GM23338 (cell line): ENCODE results near the gene RIPK1. TPM values are rescaled to one million over a fixed set of nuclear protein-coding genes. Genes with fewer than 3 reads are reported as not detected.

Experiments
- ATAC-seq: fragments of 200-7000 bp; cut with Tn5 transposase; 3 replicates; pipeline ENCODE4 v1.9.1; 2020
- DNase-seq: peaks from one replicate; pipeline ENCODE4 v3.0.0-alpha.2; 2015; ENCODE audit warnings: low spot score
- H2AFZ ChIP-seq: fragments of 200-600 bp; sonication (generic); 2 replicates; pipeline ENCODE4 v1.8.0; 2016; ENCODE audit warnings: antibody characterized with exemption, mild to moderate bottlenecking, moderate library complexity
- H3F3A ChIP-seq: fragments of 200-600 bp; sonication (generic); replicated peaks from 2 replicates; pipeline ENCODE4 v1.8.0; 2017; ENCODE audit warnings: antibody characterized with exemption, mixed run types, low read depth
- H3K27ac ChIP-seq: fragments of 200-600 bp; sonication (generic); 2 replicates; pipeline ENCODE4 v1.6.1; 2016; ENCODE audit warnings: low read depth
- H3K27me3 ChIP-seq: fragments of 200-600 bp; sonication (generic); 2 replicates; pipeline ENCODE4 v1.8.0; 2016; ENCODE audit warnings: mild to moderate bottlenecking, mixed run types, moderate library complexity; ENCODE audit not compliant: insufficient read depth
- H3K36me3 ChIP-seq: fragments of 200-600 bp; sonication (generic); 2 replicates; pipeline ENCODE4 v1.8.0; 2016; ENCODE audit warnings: mild to moderate bottlenecking; ENCODE audit not compliant: insufficient read depth
- H3K4me1 ChIP-seq: fragments of 200-600 bp; sonication (generic); 2 replicates; pipeline ENCODE4 v1.8.0; 2016; ENCODE audit warnings: mild to moderate bottlenecking, moderate library complexity; ENCODE audit not compliant: insufficient read depth
- H3K4me2 ChIP-seq: fragments of 200-600 bp; sonication (generic); 2 replicates; pipeline ENCODE4 v1.7.1; 2017; ENCODE audit warnings: mixed run types
- H3K4me3 ChIP-seq: fragments of 200-600 bp; sonication (generic); 2 replicates; pipeline ENCODE4 v1.6.1; 2016; ENCODE audit warnings: mixed run types
- H3K79me2 ChIP-seq: fragments of 200-600 bp; sonication (generic); replicated peaks from 2 replicates; pipeline ENCODE4 v1.8.0; 2017; ENCODE audit warnings: mild to moderate bottlenecking; ENCODE audit not compliant: insufficient read depth
- H3K9me2 ChIP-seq: fragments of 200-600 bp; sonication (generic); 2 replicates; pipeline ENCODE4 v1.8.0; 2017; ENCODE audit not compliant: insufficient read depth
- H4K20me1 ChIP-seq: fragments of 200-600 bp; sonication (generic); replicated peaks from 2 replicates; pipeline ENCODE4 v1.8.0; 2017; ENCODE audit warnings: mild to moderate bottlenecking; ENCODE audit not compliant: insufficient read depth
- H3K27ac Mint-ChIP-seq: 2 replicates; pipeline ENCODE4 v1.8.0; 2020; ENCODE audit warnings: inconsistent platforms, mild to moderate bottlenecking, moderate library complexity, mixed read lengths
- H3K27me3 Mint-ChIP-seq: 3 replicates; pipeline ENCODE4 v1.8.0; 2022; ENCODE audit warnings: low read depth, mild to moderate bottlenecking, moderate library complexity, mixed read lengths, inconsistent platforms; ENCODE audit not compliant: insufficient read depth, poor library complexity
- H3K36me3 Mint-ChIP-seq: 3 replicates; pipeline ENCODE4 v1.8.0; 2021; ENCODE audit warnings: low read depth, mild to moderate bottlenecking, inconsistent platforms, moderate library complexity, mixed read lengths
- H3K4me1 Mint-ChIP-seq: 3 replicates; pipeline ENCODE4 v1.8.0; 2020; ENCODE audit warnings: mild to moderate bottlenecking, inconsistent platforms, mixed read lengths
- H3K4me3 Mint-ChIP-seq: 3 replicates; pipeline ENCODE4 v1.8.0; 2021; ENCODE audit warnings: moderate library complexity, mild to moderate bottlenecking, inconsistent platforms, mixed read lengths
- H3K9me3 Mint-ChIP-seq: 3 replicates; pipeline ENCODE4 v1.8.0; 2020; ENCODE audit warnings: moderate library complexity, mild to moderate bottlenecking, inconsistent platforms, mixed read lengths
- JUNB ChIP-seq: IDR thresholded peaks from one replicate; pipeline ENCODE4 v1.6.1; 2016; ENCODE audit warnings: antibody characterized with exemption; ENCODE audit not compliant: unreplicated experiment
- NANOG ChIP-seq: IDR thresholded peaks from 2 replicates; pipeline ENCODE4 v1.6.1; 2016; ENCODE audit warnings: antibody characterized with exemption, borderline replicate concordance
- STAT1 ChIP-seq: IDR thresholded peaks from one replicate; pipeline ENCODE4 v1.6.1; 2016; ENCODE audit warnings: antibody characterized with exemption; ENCODE audit not compliant: unreplicated experiment
- ZNF114 ChIP-seq: fragments of 250-450 bp; sonication (Bioruptor Pico); IDR thresholded peaks from 2 replicates; pipeline ENCODE4 v1.5.0; 2020; ENCODE audit warnings: mild to moderate bottlenecking, moderate library complexity
- ZNF331 ChIP-seq: fragments of 250-450 bp; sonication (Bioruptor Pico); IDR thresholded peaks from 2 replicates; pipeline ENCODE4 v1.5.0; 2020; ENCODE audit warnings: low read depth, mild to moderate bottlenecking, moderate library complexity
- polyA plus RNA-seq: library from polyadenylated mRNA; unstranded; fragments of >200 nt; fragmentation: Nextera tagmentation; extraction: Ambion mirVana; gene quantifications from 2 replicates; pipeline ENCODE4 v1.2.1, GENCODE V29; 2016
- total RNA-seq: library from RNA; depleted of rRNA; stranded (reverse); fragments of >200 nt; shearing (Covaris generic); gene quantifications from 2 replicates; pipeline ENCODE4 v1.2.3, GENCODE V29; 2014
- TF ChIP-seq, protein P1 (sequence below), 2 experiments: fragments of 200-600 bp in 1 of 2; sonication (generic) in 1 of 2; conservative IDR thresholded peaks; 2 replicates each; pipeline versions ENCODE4 v1.5.1 to v1.6.1; 2016 to 2017; ENCODE audit warnings: antibody characterized with exemption in 2 of 2, low read depth in 2 of 2, mild to moderate bottlenecking in 2 of 2, moderate library complexity in 1 of 2
- TF ChIP-seq, protein P2 (sequence below): fragments of 250-450 bp; sonication (Bioruptor Pico); IDR thresholded peaks from 2 replicates; pipeline ENCODE4 v1.5.0; 2020; ENCODE audit warnings: mild to moderate bottlenecking, moderate library complexity

The RIPK1 gene
- total and polyA plus RNA-seq, 2 experiments from 2014 or later: 5.7 to 19.4 TPM

DNA sequence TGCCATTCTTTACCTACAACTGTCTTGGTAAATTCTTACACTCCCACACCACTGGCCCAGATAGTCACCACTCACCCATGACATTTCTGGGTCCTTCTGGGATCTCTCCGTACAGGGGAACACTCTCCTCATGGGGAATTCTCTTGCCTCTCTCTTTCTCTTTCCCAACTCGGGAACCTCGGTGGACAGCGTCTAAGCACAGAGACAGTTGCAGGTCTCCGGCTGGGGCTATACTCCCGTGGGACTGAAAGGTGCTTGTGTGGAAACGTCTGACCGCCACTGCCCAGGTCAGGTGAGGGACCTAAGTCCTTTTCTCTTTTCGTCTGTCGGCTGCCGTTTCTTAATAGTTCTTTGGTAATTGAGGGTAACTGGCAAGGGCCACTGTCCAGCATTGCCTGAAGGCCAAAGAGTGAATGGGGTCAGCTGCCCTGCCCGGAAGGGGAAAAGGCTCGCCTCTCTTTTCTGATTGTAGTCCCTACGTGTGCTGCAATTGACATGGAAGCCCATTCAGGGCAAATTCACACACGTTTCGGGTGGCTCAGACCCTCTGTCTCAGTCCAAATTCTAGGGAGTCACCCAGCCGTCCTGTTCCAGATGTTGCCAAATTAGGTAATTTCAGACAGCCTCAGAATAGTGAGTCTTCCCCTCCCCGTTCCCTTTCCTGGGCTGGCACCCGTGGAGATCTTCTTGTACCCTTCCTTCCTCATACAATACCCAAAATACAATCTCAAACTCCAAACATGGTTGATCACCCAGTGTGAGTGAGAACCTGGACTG, 31.2 kb upstream of the RIPK1 start:
- H3K27ac ChIP-seq: no peak overlapping the region
- Mint-ChIP-seq H3K27me3 (peaks cover 3% of the 10 kb centered on the region), H3K9me3 (peaks cover 2% of the 10 kb centered on the region; the same call in 1 of the 3 replicates), H3K4me3 (no peak overlapping the region), H3K27ac (no peak overlapping the region), H3K4me1 (peaks cover 11% of the 10 kb centered on the region), H3K36me3 (no peaks in the 10 kb centered on the region)
- no peaks in the 10 kb centered on the region for H3K27me3 ChIP-seq
- no peaks in the 10 kb centered on the region for H3K36me3 ChIP-seq
- H3K4me3 ChIP-seq: no peak overlapping the region
- H3F3A ChIP-seq: 0 out of 2 replicates have a peak, but pooled peaks cover 2% of the 10 kb centered on the region
- peaks cover 24% of the 10 kb centered on the region for H3K4me1 ChIP-seq
- H2AFZ ChIP-seq: 0 out of 2 replicates have a peak overlapping the region, but pooled peaks have one; percentile 6
- ATAC-seq (no peak), DNase-seq (no peak)
- H3K4me2 ChIP-seq: no peak overlapping the region
- no peaks in the 10 kb centered on the region for H3K79me2 ChIP-seq
- H3K9me2 ChIP-seq: no peaks in the 10 kb centered on the region
- TF ChIP-seq, protein P1, sequence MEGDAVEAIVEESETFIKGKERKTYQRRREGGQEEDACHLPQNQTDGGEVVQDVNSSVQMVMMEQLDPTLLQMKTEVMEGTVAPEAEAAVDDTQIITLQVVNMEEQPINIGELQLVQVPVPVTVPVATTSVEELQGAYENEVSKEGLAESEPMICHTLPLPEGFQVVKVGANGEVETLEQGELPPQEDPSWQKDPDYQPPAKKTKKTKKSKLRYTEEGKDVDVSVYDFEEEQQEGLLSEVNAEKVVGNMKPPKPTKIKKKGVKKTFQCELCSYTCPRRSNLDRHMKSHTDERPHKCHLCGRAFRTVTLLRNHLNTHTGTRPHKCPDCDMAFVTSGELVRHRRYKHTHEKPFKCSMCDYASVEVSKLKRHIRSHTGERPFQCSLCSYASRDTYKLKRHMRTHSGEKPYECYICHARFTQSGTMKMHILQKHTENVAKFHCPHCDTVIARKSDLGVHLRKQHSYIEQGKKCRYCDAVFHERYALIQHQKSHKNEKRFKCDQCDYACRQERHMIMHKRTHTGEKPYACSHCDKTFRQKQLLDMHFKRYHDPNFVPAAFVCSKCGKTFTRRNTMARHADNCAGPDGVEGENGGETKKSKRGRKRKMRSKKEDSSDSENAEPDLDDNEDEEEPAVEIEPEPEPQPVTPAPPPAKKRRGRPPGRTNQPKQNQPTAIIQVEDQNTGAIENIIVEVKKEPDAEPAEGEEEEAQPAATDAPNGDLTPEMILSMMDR (conservative IDR thresholded peaks at IDR 0.05; ENCODE audit: low read depth in 2 of 2): no peak
- no peak for TF ChIP-seq ZNF114 (CRISPR knock-in tag)
- no peak for TF ChIP-seq NANOG
- no peak for TF ChIP-seq STAT1
- no peaks in the 10 kb centered on the region for H4K20me1 ChIP-seq

DNA sequence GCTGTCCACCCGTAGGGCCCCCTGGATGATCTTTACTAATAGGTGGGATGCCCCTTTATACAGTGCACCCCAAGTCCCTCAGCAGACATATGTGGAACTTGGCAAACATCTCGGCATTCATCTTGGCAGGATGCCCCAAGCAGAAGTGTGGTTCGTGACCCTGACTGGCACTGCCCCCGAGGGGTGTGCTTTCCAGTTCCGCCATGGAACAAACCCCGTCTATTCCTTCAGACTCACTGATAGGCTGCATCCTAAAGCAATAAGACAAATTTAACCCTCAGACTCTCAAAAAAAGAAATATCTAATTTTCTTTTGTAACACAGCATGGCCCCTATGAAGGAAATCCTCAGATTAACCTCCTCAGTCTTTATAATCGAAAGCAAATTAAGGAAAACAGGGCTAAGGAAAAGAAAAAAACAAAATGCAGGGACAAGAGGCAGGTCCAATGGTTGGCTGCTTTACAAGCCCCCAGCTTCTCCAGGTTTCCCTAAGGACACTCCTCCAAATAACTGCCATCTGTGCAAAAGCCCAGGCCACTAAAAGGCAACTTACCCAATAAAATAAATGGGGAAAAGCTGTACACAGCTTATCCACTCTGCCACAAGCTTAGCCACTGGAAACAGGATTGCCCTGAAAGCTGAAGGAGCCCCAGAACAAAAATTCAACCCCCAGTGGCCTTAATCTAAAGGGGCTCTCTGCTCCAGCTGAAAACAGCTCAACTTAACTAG, 30.5 kb upstream of the RIPK1 start:
- peaks cover 2% of the 10 kb centered on the region; the same call in 1 of the 3 replicates for H3K9me3 Mint-ChIP-seq
- H3K4me1 ChIP-seq: peaks cover 25% of the 10 kb centered on the region
- no peaks in the 10 kb centered on the region for H3K36me3 Mint-ChIP-seq
- H3K36me3 ChIP-seq: no peaks in the 10 kb centered on the region
- no peaks in the 10 kb centered on the region for H4K20me1 ChIP-seq
- peaks cover 3% of the 10 kb centered on the region for H3K27me3 Mint-ChIP-seq
- ATAC-seq: no peak
- peak overlapping the region; percentile 82; the same call in 1 of the 2 replicates for H2AFZ ChIP-seq
- no peak overlapping the region for H3K4me3 Mint-ChIP-seq
- H3K4me2 ChIP-seq: no peak overlapping the region
- H3K27ac ChIP-seq: no peak overlapping the region
- H3K79me2 ChIP-seq: no peaks in the 10 kb centered on the region
- no peaks in the 10 kb centered on the region for H3K9me2 ChIP-seq
- H3K27ac Mint-ChIP-seq: no peak overlapping the region
- no peak for DNase-seq
- H3K4me3 ChIP-seq: no peak overlapping the region
- H3F3A ChIP-seq: 0 out of 2 replicates have a peak, but pooled peaks cover 2% of the 10 kb centered on the region
- TF ChIP-seq, protein P2, sequence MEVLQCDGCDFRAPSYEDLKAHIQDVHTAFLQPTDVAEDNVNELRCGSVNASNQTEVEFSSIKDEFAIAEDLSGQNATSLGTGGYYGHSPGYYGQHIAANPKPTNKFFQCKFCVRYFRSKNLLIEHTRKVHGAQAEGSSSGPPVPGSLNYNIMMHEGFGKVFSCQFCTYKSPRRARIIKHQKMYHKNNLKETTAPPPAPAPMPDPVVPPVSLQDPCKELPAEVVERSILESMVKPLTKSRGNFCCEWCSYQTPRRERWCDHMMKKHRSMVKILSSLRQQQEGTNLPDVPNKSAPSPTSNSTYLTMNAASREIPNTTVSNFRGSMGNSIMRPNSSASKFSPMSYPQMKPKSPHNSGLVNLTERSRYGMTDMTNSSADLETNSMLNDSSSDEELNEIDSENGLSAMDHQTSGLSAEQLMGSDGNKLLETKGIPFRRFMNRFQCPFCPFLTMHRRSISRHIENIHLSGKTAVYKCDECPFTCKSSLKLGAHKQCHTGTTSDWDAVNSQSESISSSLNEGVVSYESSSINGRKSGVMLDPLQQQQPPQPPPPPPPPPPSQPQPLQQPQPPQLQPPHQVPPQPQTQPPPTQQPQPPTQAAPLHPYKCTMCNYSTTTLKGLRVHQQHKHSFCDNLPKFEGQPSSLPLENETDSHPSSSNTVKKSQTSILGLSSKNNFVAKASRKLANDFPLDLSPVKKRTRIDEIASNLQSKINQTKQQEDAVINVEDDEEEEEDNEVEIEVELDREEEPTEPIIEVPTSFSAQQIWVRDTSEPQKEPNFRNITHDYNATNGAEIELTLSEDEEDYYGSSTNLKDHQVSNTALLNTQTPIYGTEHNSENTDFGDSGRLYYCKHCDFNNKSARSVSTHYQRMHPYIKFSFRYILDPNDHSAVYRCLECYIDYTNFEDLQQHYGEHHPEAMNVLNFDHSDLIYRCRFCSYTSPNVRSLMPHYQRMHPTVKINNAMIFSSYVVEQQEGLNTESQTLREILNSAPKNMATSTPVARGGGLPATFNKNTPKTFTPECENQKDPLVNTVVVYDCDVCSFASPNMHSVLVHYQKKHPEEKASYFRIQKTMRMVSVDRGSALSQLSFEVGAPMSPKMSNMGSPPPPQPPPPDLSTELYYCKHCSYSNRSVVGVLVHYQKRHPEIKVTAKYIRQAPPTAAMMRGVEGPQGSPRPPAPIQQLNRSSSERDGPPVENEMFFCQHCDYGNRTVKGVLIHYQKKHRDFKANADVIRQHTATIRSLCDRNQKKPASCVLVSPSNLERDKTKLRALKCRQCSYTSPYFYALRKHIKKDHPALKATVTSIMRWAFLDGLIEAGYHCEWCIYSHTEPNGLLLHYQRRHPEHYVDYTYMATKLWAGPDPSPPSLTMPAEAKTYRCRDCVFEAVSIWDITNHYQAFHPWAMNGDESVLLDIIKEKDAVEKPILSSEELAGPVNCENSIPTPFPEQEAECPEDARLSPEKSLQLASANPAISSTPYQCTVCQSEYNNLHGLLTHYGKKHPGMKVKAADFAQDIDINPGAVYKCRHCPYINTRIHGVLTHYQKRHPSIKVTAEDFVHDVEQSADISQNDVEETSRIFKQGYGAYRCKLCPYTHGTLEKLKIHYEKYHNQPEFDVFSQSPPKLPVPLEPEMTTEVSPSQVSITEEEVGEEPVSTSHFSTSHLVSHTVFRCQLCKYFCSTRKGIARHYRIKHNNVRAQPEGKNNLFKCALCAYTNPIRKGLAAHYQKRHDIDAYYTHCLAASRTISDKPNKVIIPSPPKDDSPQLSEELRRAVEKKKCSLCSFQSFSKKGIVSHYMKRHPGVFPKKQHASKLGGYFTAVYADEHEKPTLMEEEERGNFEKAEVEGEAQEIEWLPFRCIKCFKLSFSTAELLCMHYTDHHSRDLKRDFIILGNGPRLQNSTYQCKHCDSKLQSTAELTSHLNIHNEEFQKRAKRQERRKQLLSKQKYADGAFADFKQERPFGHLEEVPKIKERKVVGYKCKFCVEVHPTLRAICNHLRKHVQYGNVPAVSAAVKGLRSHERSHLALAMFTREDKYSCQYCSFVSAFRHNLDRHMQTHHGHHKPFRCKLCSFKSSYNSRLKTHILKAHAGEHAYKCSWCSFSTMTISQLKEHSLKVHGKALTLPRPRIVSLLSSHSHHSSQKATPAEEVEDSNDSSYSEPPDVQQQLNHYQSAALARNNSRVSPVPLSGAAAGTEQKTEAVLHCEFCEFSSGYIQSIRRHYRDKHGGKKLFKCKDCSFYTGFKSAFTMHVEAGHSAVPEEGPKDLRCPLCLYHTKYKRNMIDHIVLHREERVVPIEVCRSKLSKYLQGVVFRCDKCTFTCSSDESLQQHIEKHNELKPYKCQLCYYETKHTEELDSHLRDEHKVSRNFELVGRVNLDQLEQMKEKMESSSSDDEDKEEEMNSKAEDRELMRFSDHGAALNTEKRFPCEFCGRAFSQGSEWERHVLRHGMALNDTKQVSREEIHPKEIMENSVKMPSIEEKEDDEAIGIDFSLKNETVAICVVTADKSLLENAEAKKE (CRISPR knock-in tag): no peak
- TF ChIP-seq NANOG (no peak), ZNF331 (no peak), JUNB (no peak), STAT1 (no peak), ZNF114 (CRISPR knock-in tag) (no peak)
- H3K27me3 ChIP-seq: no peaks in the 10 kb centered on the region
- peaks cover 11% of the 10 kb centered on the region for H3K4me1 Mint-ChIP-seq
